ENCODE measurements around the gene ETFA. TPM values are rescaled to one million over a fixed set of nuclear protein-coding genes. Genes with fewer than 3 reads are reported as not detected.

The ETFA gene
- polyA plus RNA-seq, 2 of the 4 experiments (the other 2 are of a cell fraction) = 243 to 412 TPM

DNA sequence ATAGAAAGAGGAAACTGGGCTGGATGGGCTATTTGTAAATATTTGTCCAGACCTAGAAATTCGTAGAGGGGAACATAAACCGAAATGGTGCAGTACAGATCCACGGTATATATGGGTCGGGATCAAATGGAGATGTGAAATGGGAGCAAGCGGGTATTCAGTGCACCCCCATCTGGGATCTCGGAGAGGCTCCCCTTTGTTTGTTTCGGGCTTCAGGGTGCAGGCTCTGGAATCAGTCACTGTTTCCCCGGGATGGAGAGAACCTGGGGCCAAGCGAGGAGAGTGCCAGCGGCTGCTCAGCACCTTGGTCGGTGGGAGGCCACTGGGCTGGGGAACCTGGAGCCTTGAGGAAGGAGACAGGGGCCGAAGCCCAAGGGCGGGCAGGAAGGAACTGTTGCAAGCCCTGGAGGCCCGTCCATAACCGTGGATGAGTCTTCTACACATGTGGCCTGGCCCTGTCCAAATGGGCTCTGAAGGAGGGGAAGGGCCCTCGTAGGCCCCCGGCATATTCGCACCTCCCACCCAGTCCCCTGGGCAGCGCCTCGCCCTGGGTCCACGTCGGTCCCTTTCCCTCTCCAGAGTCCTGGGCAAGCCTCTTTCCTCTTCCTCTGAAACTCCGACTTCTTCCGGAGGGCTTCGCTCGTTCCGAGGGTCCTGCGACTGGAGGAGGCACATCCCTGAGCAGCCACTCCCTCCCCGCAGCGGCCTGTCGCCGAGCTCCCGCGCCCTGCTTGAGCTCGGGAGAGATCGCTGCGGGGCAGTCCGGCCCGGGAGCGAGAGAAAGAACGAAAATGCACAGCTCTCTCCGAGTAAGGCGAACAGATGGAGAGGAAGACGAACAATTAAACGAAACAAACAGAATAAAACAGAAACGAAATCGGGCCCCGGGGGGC is 28.3 kb upstream of the ETFA start (continued):
- no peak for TF ChIP-seq ATOH8 (CRISPR knock-in tag; IDR thresholded peaks at IDR 0.05; ENCODE audit: low read depth)
- TF ChIP-seq HOXA7 (CRISPR knock-in tag; IDR thresholded peaks at IDR 0.05) = no peak

GRCh38 chr15:76338486-76339304 is 27.4 kb upstream of the ETFA start:
- no peak for FAIRE-seq
- peaks cover 26% of the 10 kb centered on the region for H3K4me1 ChIP-seq
- ATAC-seq = no peak
- no peak overlapping the region for H3K27ac ChIP-seq
- no peak overlapping the region for H3K4me3 ChIP-seq
- TF ChIP-seq POLR2A (IDR thresholded peaks at IDR 0.05; ENCODE audit: low read length) (no peak), NPAS2 (CRISPR knock-in tag; IDR thresholded peaks at IDR 0.05; ENCODE audit: borderline replicate concordance) (no peak), FOSL2 (IDR thresholded peaks at IDR 0.05) (no peak), FOSL2 (CRISPR knock-in tag; IDR thresholded peaks at IDR 0.05) (no peak), FOSB (CRISPR knock-in tag; IDR thresholded peaks at IDR 0.05) (no peak), TP53 (CRISPR knock-in tag; IDR thresholded peaks at IDR 0.05) (no peak), MYC (IDR thresholded peaks at IDR 0.05; ENCODE audit: borderline replicate concordance, low read length) (no peak), NR3C1 (IDR thresholded peaks at IDR 0.05) (no peak), GATA3 (IDR thresholded peaks at IDR 0.05; ENCODE audit: borderline replicate concordance) (no peak), JUNB (IDR thresholded peaks at IDR 0.05) (no peak), ATOH8 (CRISPR knock-in tag; IDR thresholded peaks at IDR 0.05; ENCODE audit: low read depth) (no peak), SMC3 (IDR thresholded peaks at IDR 0.05) (no peak), CEBPB (IDR thresholded peaks at IDR 0.05) (no peak), CBX2 (IDR thresholded peaks at IDR 0.05; ENCODE audit: borderline replicate concordance, low read depth) (no peak), EP300 (IDR thresholded peaks at IDR 0.05) (no peak), RNF2 (IDR thresholded peaks at IDR 0.05; ENCODE audit: borderline replicate concordance, low read depth) (no peak), CHD2 (IDR thresholded peaks at IDR 0.05; ENCODE audit: low read length, partially characterized antibody) (no peak), RAD21 (conservative IDR thresholded peaks at IDR 0.05 in 1 of 2, IDR thresholded peaks at IDR 0.05 in 1 of 2) (no peak), TFCP2L1 (CRISPR knock-in tag; IDR thresholded peaks at IDR 0.05) (no peak)
- TF ChIP-seq, protein P1, sequence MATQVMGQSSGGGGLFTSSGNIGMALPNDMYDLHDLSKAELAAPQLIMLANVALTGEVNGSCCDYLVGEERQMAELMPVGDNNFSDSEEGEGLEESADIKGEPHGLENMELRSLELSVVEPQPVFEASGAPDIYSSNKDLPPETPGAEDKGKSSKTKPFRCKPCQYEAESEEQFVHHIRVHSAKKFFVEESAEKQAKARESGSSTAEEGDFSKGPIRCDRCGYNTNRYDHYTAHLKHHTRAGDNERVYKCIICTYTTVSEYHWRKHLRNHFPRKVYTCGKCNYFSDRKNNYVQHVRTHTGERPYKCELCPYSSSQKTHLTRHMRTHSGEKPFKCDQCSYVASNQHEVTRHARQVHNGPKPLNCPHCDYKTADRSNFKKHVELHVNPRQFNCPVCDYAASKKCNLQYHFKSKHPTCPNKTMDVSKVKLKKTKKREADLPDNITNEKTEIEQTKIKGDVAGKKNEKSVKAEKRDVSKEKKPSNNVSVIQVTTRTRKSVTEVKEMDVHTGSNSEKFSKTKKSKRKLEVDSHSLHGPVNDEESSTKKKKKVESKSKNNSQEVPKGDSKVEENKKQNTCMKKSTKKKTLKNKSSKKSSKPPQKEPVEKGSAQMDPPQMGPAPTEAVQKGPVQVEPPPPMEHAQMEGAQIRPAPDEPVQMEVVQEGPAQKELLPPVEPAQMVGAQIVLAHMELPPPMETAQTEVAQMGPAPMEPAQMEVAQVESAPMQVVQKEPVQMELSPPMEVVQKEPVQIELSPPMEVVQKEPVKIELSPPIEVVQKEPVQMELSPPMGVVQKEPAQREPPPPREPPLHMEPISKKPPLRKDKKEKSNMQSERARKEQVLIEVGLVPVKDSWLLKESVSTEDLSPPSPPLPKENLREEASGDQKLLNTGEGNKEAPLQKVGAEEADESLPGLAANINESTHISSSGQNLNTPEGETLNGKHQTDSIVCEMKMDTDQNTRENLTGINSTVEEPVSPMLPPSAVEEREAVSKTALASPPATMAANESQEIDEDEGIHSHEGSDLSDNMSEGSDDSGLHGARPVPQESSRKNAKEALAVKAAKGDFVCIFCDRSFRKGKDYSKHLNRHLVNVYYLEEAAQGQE (IDR thresholded peaks at IDR 0.05) = no peak
- TF ChIP-seq, protein P2, sequence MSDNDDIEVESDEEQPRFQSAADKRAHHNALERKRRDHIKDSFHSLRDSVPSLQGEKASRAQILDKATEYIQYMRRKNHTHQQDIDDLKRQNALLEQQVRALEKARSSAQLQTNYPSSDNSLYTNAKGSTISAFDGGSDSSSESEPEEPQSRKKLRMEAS (IDR thresholded peaks at IDR 0.05) = no peak
- peak overlapping the region; percentile 89; the same call in 2 of the 3 replicates for H3K4me2 ChIP-seq
- WGBS (ENCODE audit: missing lambda C conversion rate) = 96% methylated on average over 26 of the region's 26 CpGs
- ChIA-PET CTCF (interaction anchor here (0.6 kb wide), 1 partner anchor 253 kb away, joined by 3 read pairs; no protein-coding TSS in a partner anchor), POLR2A (no interaction called here)
- H3K9me3 ChIP-seq = no peaks in the 10 kb centered on the region
- no peak for DNase-seq (ENCODE audit: low read depth in 1 of 2, low spot score in 1 of 2)

Measured in A549 (cell line).